ENCODE results near the gene CLIC2.
"Not testable (repeated sequence)": the region's sequence is repeated elsewhere in the genome, so short reads cannot be mapped to it uniquely, and the experiment has no call there.

Gene CLIC2

DNA sequence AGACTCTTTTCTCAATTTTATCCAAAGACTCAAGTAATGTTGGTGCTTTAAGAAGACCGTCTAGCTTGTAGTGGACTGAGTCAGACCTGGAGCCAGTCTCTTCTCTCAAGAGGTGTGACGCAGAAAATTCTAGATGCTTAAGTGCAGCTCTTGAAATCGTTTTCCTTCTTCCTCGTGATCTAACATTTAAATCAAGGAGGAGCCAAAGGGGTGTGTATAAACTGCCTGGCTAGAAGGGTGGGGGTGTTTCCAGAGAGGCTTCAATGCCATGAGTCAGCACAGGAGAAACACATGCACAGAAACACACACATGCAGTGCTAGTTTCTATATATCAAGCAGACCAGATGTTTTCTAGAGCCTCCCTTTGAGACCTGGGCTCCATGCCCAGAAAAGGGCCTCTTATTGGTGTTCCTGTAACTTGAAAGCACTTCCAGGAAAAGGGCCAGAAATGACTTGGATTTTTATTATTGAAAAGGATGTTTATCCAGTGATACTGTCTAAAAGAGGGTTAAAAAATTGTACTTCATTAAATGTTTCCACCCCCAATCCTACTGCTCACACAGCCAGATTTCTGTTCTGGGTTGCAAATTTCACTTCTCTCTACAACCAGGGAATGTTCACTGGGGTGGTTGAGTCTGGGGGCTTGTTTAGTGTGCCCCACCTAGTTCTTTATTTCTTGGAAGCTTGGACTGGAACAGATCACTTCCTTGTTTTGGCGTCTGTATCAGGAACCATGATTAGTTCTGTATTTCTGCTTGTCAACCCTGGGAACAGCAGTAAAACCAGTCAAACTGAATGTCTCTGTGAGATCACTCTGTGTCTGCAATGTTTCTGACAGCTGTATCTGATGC is at the start of gene CLIC2:
Gene CLIC2 (minus strand): TSS at position 129 of the 851 bp plus-strand sequence. CDS start 187 bp downstream, outside the sequence.
- peak in 5 of 58 donors; percentile 1 to 5 (median 1) for DNase-seq

- not testable (repeated sequence) for DNase-seq
These were observed 48.1 kb upstream of the CLIC2 start for GRCh38 chrX:155382529-155382967.

DNA sequence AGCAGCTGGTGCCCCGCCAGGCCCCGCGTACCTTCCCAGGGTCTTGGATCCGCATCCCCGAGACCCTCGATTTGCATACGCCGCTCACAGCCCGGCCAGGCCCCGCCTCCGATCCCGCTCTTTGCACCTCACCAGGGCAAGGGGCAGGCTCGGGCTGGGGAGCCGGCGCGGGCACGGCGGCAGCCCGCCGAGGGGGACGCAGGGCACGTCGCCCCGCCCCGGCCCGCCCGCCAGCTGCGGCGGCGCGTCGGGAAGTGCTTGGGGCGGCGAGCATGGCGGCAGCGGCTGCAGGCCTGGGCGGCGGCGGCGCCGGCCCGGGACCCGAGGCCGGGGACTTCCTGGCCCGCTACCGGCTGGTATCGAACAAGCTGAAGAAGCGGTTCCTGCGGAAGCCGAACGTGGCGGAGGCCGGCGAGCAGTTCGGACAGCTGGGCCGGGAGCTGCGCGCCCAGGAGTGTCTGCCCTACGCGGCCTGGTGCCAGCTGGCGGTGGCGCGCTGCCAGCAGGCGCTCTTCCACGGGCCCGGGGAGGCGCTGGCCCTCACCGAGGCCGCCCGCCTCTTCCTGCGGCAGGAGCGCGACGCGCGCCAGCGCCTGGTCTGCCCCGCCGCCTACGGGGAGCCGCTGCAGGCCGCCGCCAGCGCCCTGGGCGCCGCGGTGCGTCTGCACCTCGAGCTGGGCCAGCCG is 47.6 kb upstream of the CLIC2 start, which contains the start of gene F8A2:
Gene F8A2 (plus strand): TSS at position 253 of the 686 bp plus-strand sequence. CDS start 20 bp downstream, at position 273.
- not testable (repeated sequence) for DNase-seq

- not testable (repeated sequence) for DNase-seq
These were observed 45.4 kb upstream of the CLIC2 start for GRCh38 chrX:155379802-155380201.

DNA sequence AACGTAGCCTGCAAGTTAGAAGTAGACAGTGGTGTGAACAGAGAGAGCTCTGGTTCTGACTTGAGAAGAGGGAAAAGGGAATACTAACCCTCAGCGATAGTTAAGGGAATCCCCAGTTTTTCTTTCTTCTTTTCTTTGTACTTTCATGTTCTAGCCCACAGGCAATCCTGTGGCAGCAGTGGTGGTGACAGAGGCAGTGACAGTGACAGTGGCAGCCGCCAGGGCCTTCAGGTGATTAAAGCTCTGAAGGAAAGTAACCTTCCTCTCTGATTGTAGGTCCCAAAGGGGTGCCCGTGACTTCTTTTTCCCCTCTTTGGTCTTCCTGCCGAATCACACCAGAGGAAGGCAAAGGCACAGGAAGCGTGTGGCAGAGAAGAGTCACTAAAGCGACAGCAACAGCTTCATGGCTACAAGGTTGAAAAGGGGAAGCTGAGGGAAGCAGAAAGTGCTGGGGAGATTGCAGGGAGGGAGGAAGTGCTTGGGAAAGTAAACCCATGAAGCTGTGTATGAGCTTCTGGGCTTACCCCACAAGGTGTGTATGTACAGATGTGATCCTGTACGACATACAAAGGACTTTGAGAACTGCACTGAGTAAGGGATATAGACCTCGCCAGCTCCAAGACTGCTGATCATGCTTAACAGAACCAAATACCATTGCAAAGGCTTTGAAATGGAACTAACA is 39.5 kb upstream of the CLIC2 start:
- not testable (repeated sequence) for DNase-seq

GRCh38 chrX:155363712-155364111 is 29.3 kb upstream of the CLIC2 start:
- not testable (repeated sequence) for DNase-seq

DNA sequence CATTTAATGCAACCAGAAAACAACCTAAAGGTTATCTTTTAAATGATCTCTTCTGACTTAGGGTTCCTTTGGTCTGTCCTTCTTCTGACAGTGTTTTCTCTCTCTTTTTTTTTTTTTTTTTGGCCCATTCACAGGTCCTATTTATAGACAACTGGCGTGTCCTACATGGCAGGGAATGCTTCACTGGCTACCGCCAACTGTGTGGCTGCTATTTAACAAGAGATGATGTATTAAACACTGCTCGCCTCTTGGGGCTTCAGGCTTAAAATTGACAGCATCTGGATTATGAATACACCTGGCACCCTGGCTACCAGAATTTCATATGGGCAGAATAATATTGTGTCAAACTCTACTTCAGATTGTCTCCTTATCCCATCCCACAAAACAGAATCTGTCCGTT is 15.0 kb upstream of the CLIC2 start:
- DNase-seq, result not testable (repeated sequence)

DNA sequence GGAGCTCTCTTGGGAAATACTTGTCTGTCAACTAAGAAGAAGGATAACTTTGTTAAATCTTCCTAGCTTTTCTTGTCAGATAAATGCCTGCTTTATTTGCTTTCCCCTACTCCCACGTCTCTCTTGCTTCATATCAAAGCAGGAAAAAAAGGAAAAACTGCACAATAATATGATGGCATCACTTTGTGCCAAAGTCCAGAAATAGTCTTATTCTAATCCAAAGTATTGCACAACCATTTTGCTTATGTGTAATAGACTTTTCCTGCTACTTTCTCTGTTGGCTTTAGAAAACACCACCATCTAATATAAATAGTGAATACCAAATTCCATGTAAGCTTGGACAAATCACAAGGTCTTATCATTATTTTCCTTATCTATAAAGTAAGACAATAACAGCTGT is 11.3 kb upstream of the CLIC2 start:
- not testable (repeated sequence) for DNase-seq

DNA sequence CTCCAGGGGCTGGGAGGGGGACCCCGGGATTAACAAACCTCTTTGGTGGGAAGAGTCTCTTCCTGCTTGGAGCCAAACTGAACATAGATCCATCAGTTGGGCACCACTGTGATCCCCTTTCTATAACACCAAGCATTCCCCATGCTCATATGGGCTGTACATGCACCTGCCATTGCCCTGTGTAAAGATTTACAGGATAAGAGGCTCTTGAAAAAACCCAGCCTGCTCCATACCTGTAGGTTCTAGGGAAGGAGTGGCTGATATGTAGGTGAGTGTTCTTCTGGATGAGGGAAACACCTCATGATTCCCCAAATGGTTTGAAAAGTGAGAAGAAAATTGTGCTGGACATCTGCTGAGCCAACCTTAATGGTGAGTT is 911 bp upstream of the CLIC2 start:
- DNase-seq, result not testable (repeated sequence)

GRCh38 chrX:155333544-155334100 is 792 bp downstream of the CLIC2 start:
- DNase-seq, result no peak

DNA sequence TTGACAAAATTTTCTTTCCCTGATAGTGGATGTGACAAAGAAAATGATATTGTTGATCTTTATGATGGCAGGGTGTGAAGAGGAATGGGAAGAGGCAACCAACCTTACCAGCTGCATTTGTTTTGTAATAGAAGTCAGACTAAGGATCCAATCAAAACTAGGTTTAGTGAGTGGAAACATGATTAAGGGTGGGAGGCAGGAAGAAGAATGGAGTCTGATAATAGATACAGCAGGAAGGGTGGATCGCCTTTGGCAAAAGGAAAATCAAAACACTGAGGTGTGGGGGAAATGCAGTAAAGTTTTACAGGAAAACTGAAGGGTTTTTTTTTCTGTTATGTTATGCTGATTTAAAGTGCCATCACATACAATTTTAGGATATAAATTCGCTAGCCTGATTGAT is 3.4 kb downstream of the CLIC2 start:
- no peak for DNase-seq

DNA sequence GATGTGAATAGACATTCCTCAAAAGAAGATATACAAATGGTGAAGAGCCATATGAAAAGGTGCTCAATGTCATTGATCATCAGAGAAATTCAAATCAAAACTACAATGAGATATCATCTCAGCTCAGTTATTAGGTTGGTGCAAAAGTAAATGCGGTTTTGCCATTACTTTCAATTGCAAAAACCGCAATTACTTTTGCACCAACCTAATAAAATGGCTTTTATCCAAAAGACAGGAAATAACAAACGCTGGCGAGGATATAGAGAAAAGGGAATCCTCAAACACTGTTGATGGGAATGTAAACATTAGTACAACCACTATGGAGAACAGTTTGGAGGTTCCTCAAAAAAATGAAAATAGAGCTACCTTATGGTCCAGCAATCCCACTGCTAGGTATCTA is 5.1 kb downstream of the CLIC2 start:
- DNase-seq, result no peak

DNA sequence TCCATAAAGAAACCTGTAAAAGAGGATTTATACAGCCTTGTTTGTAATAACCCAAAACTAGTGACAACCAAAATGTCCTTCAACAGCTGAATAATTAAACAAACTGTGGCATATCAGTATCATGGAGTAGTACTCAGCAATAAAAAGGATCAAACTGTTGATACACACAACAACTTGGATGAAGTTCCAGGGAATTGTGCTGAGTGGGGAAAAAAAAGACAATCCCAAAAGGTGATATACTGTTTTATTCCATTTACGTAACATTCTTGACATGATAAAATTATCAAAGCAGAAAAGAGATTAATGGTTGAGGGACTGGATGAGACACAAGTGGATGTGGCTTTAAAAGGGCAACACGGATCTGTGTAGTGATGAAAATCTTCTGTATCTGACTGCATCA is 7.8 kb downstream of the CLIC2 start:
- no peak for DNase-seq

DNA sequence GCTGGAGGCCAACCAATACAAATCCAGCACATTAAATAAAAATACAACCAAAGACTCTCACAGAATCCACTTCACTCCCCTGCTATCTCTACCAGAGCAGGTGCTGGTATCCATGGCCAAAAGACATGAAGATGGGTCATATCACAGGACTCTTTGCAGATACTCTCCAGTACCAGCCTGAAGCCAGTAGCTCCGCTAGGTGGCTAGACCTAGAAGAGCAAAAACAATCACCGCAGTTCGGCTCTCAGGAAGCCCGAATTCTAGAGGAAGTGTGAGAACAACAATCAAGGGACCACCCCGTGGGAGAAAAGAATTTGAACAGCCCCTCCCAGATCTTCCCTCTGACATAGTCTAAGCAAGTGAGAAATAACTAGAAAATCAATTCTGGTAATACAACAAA is 20.2 kb downstream of the CLIC2 start:
- DNase-seq, result no peak

DNA sequence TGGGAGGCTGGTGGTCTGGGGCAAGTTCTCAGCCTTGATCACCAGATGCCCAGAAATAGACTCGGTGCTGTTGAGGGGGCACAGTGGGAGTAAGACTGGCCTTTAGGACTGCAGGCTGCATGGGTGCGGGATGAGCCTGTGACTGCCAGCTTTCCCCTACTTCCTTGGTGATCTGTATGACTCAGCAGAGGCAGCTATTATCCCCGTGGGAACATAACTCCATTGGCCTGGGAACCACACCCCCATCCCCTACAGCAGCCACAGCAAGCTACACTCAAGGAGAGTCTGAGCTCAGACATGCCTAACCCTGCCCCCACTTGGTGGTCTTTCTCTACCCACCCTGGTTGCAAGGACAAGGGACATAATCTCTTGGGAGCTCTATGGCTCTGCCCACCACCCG is 20.6 kb downstream of the CLIC2 start:
- no peak for DNase-seq

- no peak for DNase-seq
These were observed 40.6 kb downstream of the CLIC2 start for GRCh38 chrX:155293771-155294170.

DNA sequence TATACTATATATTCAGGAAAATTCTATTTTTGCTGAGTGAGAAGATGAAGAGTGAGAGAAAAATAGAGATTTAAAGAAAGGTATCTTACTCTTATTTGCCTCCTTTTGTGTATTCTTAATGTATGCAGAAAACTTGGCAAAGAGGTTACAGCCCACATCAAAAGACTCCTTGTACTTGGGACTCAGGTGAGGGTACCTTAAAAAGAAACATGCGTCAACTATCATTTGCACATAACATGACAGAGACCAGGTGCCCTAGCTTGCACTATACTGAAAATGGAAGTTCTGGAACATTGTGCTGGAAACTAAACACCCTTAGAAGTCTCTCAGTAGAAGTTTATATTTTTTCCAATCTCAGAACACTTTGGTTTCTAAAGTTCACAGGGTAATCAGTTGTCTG is 54.5 kb downstream of the CLIC2 start:
- no peak for DNase-seq

GRCh38 chrX:155270969-155271368 is 63.4 kb downstream of the CLIC2 start:
- no peak for DNase-seq

- DNase-seq, result not testable (repeated sequence)
These were observed 66.4 kb downstream of the CLIC2 start for GRCh38 chrX:155267995-155268394.

- no peak for DNase-seq
These were observed 68.0 kb downstream of the CLIC2 start for GRCh38 chrX:155266439-155266838.

DNA sequence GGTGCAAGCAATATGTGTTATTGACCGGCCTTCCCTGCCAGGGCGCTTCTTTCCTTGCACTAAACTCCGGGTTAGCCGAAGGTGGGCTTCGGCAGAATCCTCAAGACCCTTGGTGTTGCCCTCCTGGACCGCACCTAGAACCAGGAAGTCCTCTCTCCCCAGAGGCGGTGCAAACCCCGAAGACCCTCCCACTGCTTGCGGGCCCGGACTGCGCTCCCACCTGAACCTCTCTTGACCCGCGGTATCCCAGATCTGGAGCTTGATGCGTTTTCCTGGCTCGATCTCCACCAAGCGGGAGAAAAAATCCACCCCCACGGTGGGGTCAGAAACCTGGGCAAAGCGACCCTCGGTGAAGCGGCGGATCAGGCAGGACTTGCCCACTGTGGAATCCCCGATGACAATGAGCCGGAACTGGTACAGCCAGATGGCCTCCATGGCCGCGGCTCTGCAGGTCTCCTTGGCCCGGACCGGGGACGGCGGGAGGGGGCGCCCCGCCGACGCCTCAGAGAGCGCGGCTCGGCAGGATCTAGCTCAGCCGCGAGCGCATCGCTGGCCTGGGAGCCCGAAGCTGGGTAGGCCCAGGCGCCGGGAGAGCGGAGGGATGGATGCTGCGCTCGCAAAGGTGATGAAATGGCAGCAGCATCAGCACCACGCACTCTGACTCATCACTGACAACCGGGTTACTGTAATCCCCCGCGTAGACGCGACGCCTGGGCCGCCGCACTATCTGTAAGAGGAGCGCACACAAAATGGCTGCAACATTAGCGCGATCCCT is 70.4 kb downstream of the CLIC2 start, which contains the start of gene RAB39B:
Gene RAB39B (minus strand): TSS at position 638 of the 775 bp plus-strand sequence. CDS start 203 bp downstream, at position 435.
- DNase-seq, result peak in 57 of 58 donors; percentile 11 to 81 (median 55)
